ENCODE results near the gene LIG1. TPM values are rescaled to one million over a fixed set of nuclear protein-coding genes. Genes with fewer than 3 reads are reported as not detected.

Gene LIG1
- total RNA-seq, 2 experiments from 2014 or later, result 172 to 279 TPM

DNA sequence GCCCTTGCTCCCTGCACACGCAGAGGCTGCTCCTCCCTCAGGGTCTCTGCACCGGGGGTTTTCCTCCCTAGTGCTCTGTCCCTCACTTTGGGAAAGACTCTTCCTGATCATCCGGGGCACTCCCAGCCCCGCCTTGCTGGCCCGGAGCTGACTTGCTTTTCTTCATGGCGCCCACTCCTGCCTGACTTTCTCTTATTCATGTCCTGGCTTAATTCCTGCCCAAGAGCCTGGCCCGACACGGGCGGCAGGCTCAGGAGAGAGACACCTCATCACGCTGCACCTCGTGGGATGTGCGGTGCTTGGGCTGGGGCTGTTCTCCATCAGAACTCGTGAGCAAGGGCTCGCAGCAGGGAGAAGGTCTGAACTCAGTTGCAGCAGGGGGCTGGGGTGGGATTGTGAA, 47.7 kb downstream of the LIG1 start:
- POLR2A ChIA-PET, result no interaction called here
- H3K4me2 ChIP-seq (ENCODE audit: low read length), result no peak overlapping the region

DNA sequence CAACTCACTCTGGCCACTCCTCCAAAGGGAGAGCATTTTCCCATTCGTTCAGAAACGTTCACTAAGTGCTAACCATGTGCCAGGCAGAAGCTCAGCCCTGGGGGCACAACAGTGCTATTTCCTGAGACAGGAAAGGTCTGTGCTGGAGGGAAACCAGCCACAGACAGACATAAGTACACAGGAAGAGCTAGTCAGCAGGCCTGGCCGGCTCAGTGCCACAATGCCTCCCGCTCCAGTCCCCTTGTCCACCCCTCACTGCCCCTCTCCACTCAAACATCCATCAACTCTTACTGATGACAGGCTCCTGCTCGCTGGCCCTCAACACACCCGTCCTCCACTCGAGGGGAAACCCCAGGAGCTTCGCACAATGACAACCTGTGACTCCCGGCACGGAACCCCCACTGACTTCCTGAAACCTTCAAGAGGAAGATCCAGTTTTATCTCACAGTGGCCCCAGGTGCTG, 48.2 kb downstream of the LIG1 start:
- no peaks in the 10 kb centered on the region for H3K9me3 ChIP-seq (ENCODE audit: low read length)
- H4K20me1 ChIP-seq (ENCODE audit: insufficient read depth, low read length), result no peaks in the 10 kb centered on the region
- no TSS peak for BruUV-seq (replicated peaks)
- H2AFZ ChIP-seq (ENCODE audit: low read length), result no peak overlapping the region
- DNase-seq (ENCODE audit: low spot score), result no peak
- peaks cover 92% of the 10 kb centered on the region for H3K36me3 ChIP-seq (ENCODE audit: insufficient read depth, low read length)
- no peak overlapping the region for H3K4me3 ChIP-seq (ENCODE audit: low read depth, low read length, poor library complexity, severe bottlenecking)
- H3K9me2 ChIP-seq (ENCODE audit: insufficient read depth, low read length), result no peaks in the 10 kb centered on the region
- intact Hi-C loops (cut with micrococcal nuclease; ENCODE audit: unreplicated experiment), result no loop called here
- TF ChIP-seq, protein P1, sequence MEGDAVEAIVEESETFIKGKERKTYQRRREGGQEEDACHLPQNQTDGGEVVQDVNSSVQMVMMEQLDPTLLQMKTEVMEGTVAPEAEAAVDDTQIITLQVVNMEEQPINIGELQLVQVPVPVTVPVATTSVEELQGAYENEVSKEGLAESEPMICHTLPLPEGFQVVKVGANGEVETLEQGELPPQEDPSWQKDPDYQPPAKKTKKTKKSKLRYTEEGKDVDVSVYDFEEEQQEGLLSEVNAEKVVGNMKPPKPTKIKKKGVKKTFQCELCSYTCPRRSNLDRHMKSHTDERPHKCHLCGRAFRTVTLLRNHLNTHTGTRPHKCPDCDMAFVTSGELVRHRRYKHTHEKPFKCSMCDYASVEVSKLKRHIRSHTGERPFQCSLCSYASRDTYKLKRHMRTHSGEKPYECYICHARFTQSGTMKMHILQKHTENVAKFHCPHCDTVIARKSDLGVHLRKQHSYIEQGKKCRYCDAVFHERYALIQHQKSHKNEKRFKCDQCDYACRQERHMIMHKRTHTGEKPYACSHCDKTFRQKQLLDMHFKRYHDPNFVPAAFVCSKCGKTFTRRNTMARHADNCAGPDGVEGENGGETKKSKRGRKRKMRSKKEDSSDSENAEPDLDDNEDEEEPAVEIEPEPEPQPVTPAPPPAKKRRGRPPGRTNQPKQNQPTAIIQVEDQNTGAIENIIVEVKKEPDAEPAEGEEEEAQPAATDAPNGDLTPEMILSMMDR (conservative IDR thresholded peaks at IDR 0.05; ENCODE audit: low read length), result no peak
- no peak for TF ChIP-seq EZH2phosphoT487 (IDR thresholded peaks at IDR 0.05; ENCODE audit: borderline replicate concordance, low read depth, low read length)
- ChIA-PET CTCF (ENCODE audit: unreplicated experiment) (no interaction called here), POLR2A (no interaction called here)
- no peaks in the 10 kb centered on the region for H3K4me1 ChIP-seq (ENCODE audit: insufficient read depth, low read length, poor library complexity, severe bottlenecking)
- H3K79me2 ChIP-seq (ENCODE audit: insufficient read depth, low read depth, low read length), result no peaks in the 10 kb centered on the region
- H3K27ac ChIP-seq (ENCODE audit: low read depth, low read length, poor library complexity, severe bottlenecking), result no peak overlapping the region
- H3K4me2 ChIP-seq (ENCODE audit: low read length), result no peak overlapping the region

More for the DNA sequence above, 47.7 kb downstream of the LIG1 start:
- intact Hi-C loops (cut with micrococcal nuclease; ENCODE audit: unreplicated experiment), result no loop called here
- Histone ChIP-seq H3K9me3 (ENCODE audit: low read length) (no peaks in the 10 kb centered on the region), H4K20me1 (ENCODE audit: insufficient read depth, low read length) (no peaks in the 10 kb centered on the region), H2AFZ (ENCODE audit: low read length) (no peak overlapping the region), H3K4me1 (ENCODE audit: insufficient read depth, low read length, poor library complexity, severe bottlenecking) (no peaks in the 10 kb centered on the region), H3K4me3 (ENCODE audit: low read depth, low read length, poor library complexity, severe bottlenecking) (no peak overlapping the region), H3K79me2 (ENCODE audit: insufficient read depth, low read depth, low read length) (no peaks in the 10 kb centered on the region), H3K36me3 (ENCODE audit: insufficient read depth, low read length) (peaks cover 95% of the 10 kb centered on the region), H3K27ac (ENCODE audit: low read depth, low read length, poor library complexity, severe bottlenecking) (no peak overlapping the region), H3K9me2 (ENCODE audit: insufficient read depth, low read length) (no peaks in the 10 kb centered on the region)
- BruUV-seq (replicated peaks), result no TSS peak
- CTCF ChIA-PET (ENCODE audit: unreplicated experiment), result no interaction called here
- DNase-seq (ENCODE audit: low spot score), result no peak
- TF ChIP-seq, protein P1 (conservative IDR thresholded peaks at IDR 0.05; ENCODE audit: low read length), result no peak
- TF ChIP-seq EZH2phosphoT487 (IDR thresholded peaks at IDR 0.05; ENCODE audit: borderline replicate concordance, low read depth, low read length), result no peak

DNA sequence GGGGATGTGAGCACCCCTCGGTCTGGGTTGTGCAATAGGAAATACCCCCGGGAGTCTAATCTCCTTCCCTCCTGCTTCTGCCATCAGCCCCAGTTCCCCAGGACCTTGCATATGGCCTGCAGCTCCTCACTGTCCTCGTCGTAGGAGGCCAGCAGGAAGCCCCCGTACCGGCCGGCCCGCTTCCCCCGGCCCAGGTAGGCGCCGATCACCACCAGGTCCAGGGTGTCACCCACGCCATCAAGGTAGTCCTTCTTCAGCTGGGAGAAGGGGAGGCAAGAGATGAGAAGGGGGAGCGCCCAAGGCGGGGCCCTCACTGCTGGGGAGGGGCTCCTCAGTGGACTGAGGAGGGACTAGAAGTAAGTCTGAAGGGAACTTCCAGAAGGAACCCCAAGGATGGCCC, 49.1 kb downstream of the LIG1 start:
- H2AFZ ChIP-seq (ENCODE audit: low read length), result no peak overlapping the region
- BruUV-seq (replicated peaks), result no TSS peak
- no peak for TF ChIP-seq EZH2phosphoT487 (IDR thresholded peaks at IDR 0.05; ENCODE audit: borderline replicate concordance, low read depth, low read length)
- TF ChIP-seq, protein P1 (conservative IDR thresholded peaks at IDR 0.05; ENCODE audit: low read length), result no peak
- H3K79me2 ChIP-seq (ENCODE audit: insufficient read depth, low read depth, low read length), result no peaks in the 10 kb centered on the region
- H3K27ac ChIP-seq (ENCODE audit: low read depth, low read length, poor library complexity, severe bottlenecking), result no peak overlapping the region
- CTCF ChIA-PET (ENCODE audit: unreplicated experiment), result no interaction called here
- H4K20me1 ChIP-seq (ENCODE audit: insufficient read depth, low read length), result no peaks in the 10 kb centered on the region
- no peaks in the 10 kb centered on the region for H3K9me3 ChIP-seq (ENCODE audit: low read length)
- H3K4me3 ChIP-seq (ENCODE audit: low read depth, low read length, poor library complexity, severe bottlenecking), result no peak overlapping the region
- no peaks in the 10 kb centered on the region for H3K9me2 ChIP-seq (ENCODE audit: insufficient read depth, low read length)
- POLR2A ChIA-PET, result no interaction called here
- H3K36me3 ChIP-seq (ENCODE audit: insufficient read depth, low read length), result peaks cover 91% of the 10 kb centered on the region
- intact Hi-C loops (cut with micrococcal nuclease; ENCODE audit: unreplicated experiment), result no loop called here
- H3K4me2 ChIP-seq (ENCODE audit: low read length), result no peak overlapping the region
- DNase-seq (ENCODE audit: low spot score), result no peak
- no peaks in the 10 kb centered on the region for H3K4me1 ChIP-seq (ENCODE audit: insufficient read depth, low read length, poor library complexity, severe bottlenecking)
